ENCODE measurements around the gene FCRLB. TPM values are rescaled to one million over a fixed set of nuclear protein-coding genes. Genes with fewer than 3 reads are reported as not detected.

The FCRLB gene
- total and polyA plus RNA-seq, 9 of the 15 experiments (the other 6 are each of a cell fraction or from before 2014, with no cell fraction given): 0.20 to 4.6 (median 1.3) TPM

DNA sequence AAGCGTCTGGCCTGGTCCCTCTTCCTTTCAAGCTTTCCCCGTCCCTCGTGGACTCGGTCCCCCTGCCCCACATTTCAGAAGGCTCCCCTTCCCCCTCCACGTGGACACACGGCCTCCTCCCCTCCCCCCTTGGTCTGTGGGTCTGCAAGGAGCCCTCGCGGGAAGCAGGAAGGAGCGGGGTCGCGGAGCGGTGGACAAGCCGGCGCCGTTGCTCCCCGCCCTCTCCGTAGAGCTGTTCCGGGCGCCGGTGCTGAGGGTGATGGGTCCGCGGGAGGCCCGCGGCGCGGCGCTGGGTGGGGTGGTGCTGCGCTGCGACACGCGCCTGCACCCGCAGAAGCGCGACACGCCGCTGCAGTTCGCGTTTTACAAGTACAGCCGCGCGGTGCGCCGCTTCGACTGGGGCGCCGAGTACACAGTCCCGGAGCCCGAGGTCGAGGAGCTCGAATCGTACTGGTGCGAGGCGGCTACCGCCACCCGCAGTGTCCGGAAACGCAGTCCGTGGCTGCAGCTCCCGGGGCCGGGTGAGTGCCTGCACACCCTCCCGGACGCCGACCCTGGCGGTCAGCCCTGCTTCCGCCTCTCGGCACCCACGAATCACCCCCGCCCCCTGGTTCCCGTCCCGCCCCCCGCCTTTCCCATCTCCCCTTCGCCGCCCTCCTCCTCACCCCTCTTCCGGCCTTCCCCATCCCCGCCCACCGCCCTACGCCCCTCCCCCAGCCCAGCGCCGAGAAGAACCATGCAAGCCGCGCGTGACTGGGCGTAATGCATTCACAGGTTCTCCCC is 5.3 kb downstream of the FCRLB start (continued):
- TF ChIP-seq, protein P1, sequence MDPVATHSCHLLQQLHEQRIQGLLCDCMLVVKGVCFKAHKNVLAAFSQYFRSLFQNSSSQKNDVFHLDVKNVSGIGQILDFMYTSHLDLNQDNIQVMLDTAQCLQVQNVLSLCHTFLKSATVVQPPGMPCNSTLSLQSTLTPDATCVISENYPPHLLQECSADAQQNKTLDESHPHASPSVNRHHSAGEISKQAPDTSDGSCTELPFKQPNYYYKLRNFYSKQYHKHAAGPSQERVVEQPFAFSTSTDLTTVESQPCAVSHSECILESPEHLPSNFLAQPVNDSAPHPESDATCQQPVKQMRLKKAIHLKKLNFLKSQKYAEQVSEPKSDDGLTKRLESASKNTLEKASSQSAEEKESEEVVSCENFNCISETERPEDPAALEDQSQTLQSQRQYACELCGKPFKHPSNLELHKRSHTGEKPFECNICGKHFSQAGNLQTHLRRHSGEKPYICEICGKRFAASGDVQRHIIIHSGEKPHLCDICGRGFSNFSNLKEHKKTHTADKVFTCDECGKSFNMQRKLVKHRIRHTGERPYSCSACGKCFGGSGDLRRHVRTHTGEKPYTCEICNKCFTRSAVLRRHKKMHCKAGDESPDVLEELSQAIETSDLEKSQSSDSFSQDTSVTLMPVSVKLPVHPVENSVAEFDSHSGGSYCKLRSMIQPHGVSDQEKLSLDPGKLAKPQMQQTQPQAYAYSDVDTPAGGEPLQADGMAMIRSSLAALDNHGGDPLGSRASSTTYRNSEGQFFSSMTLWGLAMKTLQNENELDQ (CRISPR knock-in tag; IDR thresholded peaks at IDR 0.05; ENCODE audit: borderline replicate concordance): no peak
- TF ChIP-seq RERE (CRISPR knock-in tag; IDR thresholded peaks at IDR 0.05; ENCODE audit: borderline replicate concordance) (no peak), SP1 (CRISPR knock-in tag; IDR thresholded peaks at IDR 0.05) (no peak), SRSF1 (IDR thresholded peaks at IDR 0.05; ENCODE audit: low read depth, low read length) (no peak; the same call in 1 of the 2 replicates), BRD9 (IDR thresholded peaks at IDR 0.05; ENCODE audit: low read depth, partially characterized antibody) (no peak), TRIM24 (IDR thresholded peaks at IDR 0.05) (no peak), TCFL5 (CRISPR knock-in tag; conservative IDR thresholded peaks at IDR 0.05) (no peak), ZNF395 (CRISPR knock-in tag; IDR thresholded peaks at IDR 0.05) (peak; percentile 61; the same call in 1 of the 2 replicates), PYGO2 (tag; IDR thresholded peaks at IDR 0.05) (no peak), ZBTB8A (IDR thresholded peaks at IDR 0.05; ENCODE audit: partially characterized antibody) (no peak), KLF13 (tag; IDR thresholded peaks at IDR 0.05; ENCODE audit: borderline replicate concordance, low read depth) (peak; percentile 62; the same call in 1 of the 2 replicates), LCOR (CRISPR knock-in tag; IDR thresholded peaks at IDR 0.05) (no peak)
- TF ChIP-seq, protein P2, sequence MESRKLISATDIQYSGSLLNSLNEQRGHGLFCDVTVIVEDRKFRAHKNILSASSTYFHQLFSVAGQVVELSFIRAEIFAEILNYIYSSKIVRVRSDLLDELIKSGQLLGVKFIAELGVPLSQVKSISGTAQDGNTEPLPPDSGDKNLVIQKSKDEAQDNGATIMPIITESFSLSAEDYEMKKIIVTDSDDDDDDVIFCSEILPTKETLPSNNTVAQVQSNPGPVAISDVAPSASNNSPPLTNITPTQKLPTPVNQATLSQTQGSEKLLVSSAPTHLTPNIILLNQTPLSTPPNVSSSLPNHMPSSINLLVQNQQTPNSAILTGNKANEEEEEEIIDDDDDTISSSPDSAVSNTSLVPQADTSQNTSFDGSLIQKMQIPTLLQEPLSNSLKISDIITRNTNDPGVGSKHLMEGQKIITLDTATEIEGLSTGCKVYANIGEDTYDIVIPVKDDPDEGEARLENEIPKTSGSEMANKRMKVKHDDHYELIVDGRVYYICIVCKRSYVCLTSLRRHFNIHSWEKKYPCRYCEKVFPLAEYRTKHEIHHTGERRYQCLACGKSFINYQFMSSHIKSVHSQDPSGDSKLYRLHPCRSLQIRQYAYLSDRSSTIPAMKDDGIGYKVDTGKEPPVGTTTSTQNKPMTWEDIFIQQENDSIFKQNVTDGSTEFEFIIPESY (CRISPR knock-in tag; IDR thresholded peaks at IDR 0.05): 0 out of 2 replicates have a peak, but pooled peaks have one; percentile 23
- TF ChIP-seq, protein P3, sequence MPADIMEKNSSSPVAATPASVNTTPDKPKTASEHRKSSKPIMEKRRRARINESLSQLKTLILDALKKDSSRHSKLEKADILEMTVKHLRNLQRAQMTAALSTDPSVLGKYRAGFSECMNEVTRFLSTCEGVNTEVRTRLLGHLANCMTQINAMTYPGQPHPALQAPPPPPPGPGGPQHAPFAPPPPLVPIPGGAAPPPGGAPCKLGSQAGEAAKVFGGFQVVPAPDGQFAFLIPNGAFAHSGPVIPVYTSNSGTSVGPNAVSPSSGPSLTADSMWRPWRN (IDR thresholded peaks at IDR 0.05; ENCODE audit: low read depth): no peak

Data from K562 (cell line).